GM12878 (cell line): ENCODE results near the gene ETNPPL.

Experiments used
- BCLAF1 ChIP-seq: fragments of 450-650 bp; IDR thresholded peaks from 2 replicates; pipeline ENCODE4 v1.6.1; 2017; ENCODE audit warnings: antibody characterized with exemption, mild to moderate bottlenecking, moderate library complexity
- CBX5 ChIP-seq: sonication (generic); IDR thresholded peaks from 2 replicates; pipeline ENCODE4 v1.6.1; 2016; ENCODE audit warnings: low read depth, moderate library complexity, mild to moderate bottlenecking, inconsistent platforms
- ESRRA ChIP-seq: IDR thresholded peaks from 2 replicates; pipeline ENCODE4 v1.6.1; 2012; ENCODE audit warnings: mild to moderate bottlenecking, low read length, improper control_type of control experiment
- HDAC6 ChIP-seq: fragments of 200-600 bp; sonication (generic); IDR thresholded peaks from one replicate; pipeline ENCODE4 v1.8.0; 2017; ENCODE audit warnings: antibody characterized with exemption; ENCODE audit not compliant: unreplicated experiment
- MEF2B ChIP-seq: fragments of 450-650 bp; IDR thresholded peaks from 2 replicates; pipeline ENCODE4 v1.6.1; 2018; ENCODE audit warnings: mild to moderate bottlenecking, moderate library complexity; ENCODE audit not compliant: partially characterized antibody, poor library complexity, severe bottlenecking
- TCF12 ChIP-seq: IDR thresholded peaks from 2 replicates; pipeline ENCODE4 v1.6.1; 2011; ENCODE audit warnings: low read depth, mild to moderate bottlenecking, low read length
- ZNF274 ChIP-seq: IDR thresholded peaks from one replicate; pipeline ENCODE4 v1.8.0; 2011; ENCODE audit not compliant: insufficient read length, insufficient read depth
- TF ChIP-seq, protein P1 (sequence below), 3 experiments: IDR thresholded peaks in 2 of 3; conservative IDR thresholded peaks in 1 of 3; 2 replicates each; pipeline ENCODE4 v1.5.1; 2011; ENCODE audit warnings: low read depth in 3 of 3, low read length in 3 of 3, mild to moderate bottlenecking in 3 of 3, control low read depth in 2 of 3, moderate library complexity in 2 of 3, inconsistent platforms in 1 of 3, mixed read lengths in 1 of 3; ENCODE audit not compliant: control insufficient read depth in 2 of 3, insufficient read depth in 1 of 3; ENCODE audit errors: extremely low read depth in 1 of 3

DNA sequence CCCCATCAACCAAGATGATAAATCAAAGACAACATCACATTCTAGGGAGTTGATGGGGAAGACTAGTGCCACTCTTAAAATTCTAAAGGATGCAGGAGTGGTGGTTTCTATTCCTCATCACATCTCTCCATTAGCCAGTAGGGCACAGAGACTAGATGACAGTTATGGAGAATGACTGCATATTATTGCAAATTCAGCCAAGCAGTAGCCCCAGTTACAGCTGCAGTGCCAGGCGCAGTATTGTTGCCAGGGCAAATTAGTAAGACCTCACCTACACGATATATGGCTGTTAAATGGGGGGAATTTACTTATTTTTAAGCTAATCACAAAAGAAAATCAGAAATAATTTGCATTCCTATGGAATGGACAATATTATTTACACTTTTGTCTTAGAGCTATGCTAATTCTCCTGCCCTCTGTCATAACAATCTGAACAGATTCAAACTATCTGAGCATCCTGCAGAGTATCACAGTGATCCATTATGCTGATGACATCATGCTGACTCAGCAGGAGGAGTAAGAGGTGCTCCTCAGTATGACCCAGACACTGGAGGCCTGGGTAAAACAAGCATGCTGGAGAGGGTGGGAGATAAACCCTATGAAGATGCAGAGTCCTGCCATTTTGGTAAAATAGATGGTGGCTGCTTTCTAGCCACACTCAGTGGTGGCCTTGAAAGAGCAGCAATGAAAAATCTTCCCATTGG lies 24.7 kb downstream of the ETNPPL start:
- TF ChIP-seq CBX5 (no peak), BCLAF1 (no peak), ZNF274 (no peak), TCF12 (no peak), ESRRA (no peak), HDAC6 (no peak), MEF2B (no peak)
- TF ChIP-seq, protein P1, sequence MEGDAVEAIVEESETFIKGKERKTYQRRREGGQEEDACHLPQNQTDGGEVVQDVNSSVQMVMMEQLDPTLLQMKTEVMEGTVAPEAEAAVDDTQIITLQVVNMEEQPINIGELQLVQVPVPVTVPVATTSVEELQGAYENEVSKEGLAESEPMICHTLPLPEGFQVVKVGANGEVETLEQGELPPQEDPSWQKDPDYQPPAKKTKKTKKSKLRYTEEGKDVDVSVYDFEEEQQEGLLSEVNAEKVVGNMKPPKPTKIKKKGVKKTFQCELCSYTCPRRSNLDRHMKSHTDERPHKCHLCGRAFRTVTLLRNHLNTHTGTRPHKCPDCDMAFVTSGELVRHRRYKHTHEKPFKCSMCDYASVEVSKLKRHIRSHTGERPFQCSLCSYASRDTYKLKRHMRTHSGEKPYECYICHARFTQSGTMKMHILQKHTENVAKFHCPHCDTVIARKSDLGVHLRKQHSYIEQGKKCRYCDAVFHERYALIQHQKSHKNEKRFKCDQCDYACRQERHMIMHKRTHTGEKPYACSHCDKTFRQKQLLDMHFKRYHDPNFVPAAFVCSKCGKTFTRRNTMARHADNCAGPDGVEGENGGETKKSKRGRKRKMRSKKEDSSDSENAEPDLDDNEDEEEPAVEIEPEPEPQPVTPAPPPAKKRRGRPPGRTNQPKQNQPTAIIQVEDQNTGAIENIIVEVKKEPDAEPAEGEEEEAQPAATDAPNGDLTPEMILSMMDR (IDR thresholded peaks at IDR 0.05 in 2 of 3, conservative IDR thresholded peaks at IDR 0.05 in 1 of 3; ENCODE audit: control insufficient read depth in 2 of 3, extremely low read depth in 1 of 3, insufficient read depth in 1 of 3, low read depth in 3 of 3, low read length in 3 of 3): no peak
